Naive thymus-derived CD8-positive, alpha-beta T cell (primary cell): Measurements from ENCODE around the gene NFATC2. TPM values are rescaled to one million over a fixed set of nuclear protein-coding genes. Genes with fewer than 3 reads are reported as not detected.
"Not testable (repeated sequence)": the region's sequence is repeated elsewhere in the genome, so short reads cannot be mapped to it uniquely, and the experiment has no call there.

ENCODE experiments used
- ATAC-seq, 2 donors: fragments of 150-1000 bp; cut with Tn5 transposase in 1 of 2; sonication (Bioruptor Pico), chemical (Tn5 transposase) in 1 of 2; 1 replicate in 1 of 2; 2 replicates in 1 of 2; pipeline ENCODE4 v1.10.0; 2021; ENCODE audit warnings: mild to moderate bottlenecking in 2 of 2, moderate library complexity in 2 of 2
- POLR2A ChIA-PET: fragments of 350-600 bp; sonication (Branson Sonifier 250); formaldehyde crosslinking; loops from one replicate; lab custom pipeline; 2021; ENCODE audit warnings: antibody characterized with exemption; lab: Charles Lee
- DNase-seq, 10 donors: peaks; one replicate each; pipeline versions ENCODE4 v3.0.0 to v3.0.0-alpha.2; 2020 to 2022
- H3K27ac Mint-ChIP-seq, 10 donors: one replicate each; pipeline ENCODE4 v1.8.0; 2020 to 2022; ENCODE audit warnings: mild to moderate bottlenecking in 10 of 10, mixed read lengths in 10 of 10, moderate library complexity in 4 of 10, inconsistent platforms in 1 of 10
- H3K27me3 Mint-ChIP-seq, 5 donors: one replicate each; pipeline ENCODE4 v1.8.0; 2021 to 2022; ENCODE audit warnings: mixed read lengths in 5 of 5
- H3K36me3 Mint-ChIP-seq, 3 donors: one replicate each; pipeline ENCODE4 v1.8.0; 2020 to 2022; ENCODE audit warnings: mixed read lengths in 3 of 3, mild to moderate bottlenecking in 2 of 3, inconsistent platforms in 1 of 3
- H3K4me1 Mint-ChIP-seq, 4 donors: one replicate each; pipeline ENCODE4 v1.8.0; 2021 to 2022; ENCODE audit warnings: mixed read lengths in 4 of 4
- H3K4me3 Mint-ChIP-seq, 10 donors: one replicate each; pipeline ENCODE4 v1.8.0; 2020 to 2022; ENCODE audit warnings: mild to moderate bottlenecking in 10 of 10, mixed read lengths in 10 of 10, moderate library complexity in 6 of 10, inconsistent platforms in 1 of 10
- H3K9me3 Mint-ChIP-seq, 9 donors: one replicate each; pipeline ENCODE4 v1.8.0; 2020 to 2022; ENCODE audit warnings: mixed read lengths in 9 of 9, mild to moderate bottlenecking in 3 of 9, inconsistent platforms in 1 of 9, moderate library complexity in 1 of 9
- polyA plus RNA-seq, 3 donors: library from polyadenylated mRNA; unstranded; fragments of 300-500 nt; fragmentation: Illumina TruSeq; gene quantifications; one replicate each; pipeline ENCODE4 v1.2.3, GENCODE V29; 2021
- total RNA-seq, 8 experiments: library from RNA in 2 of 8; stranded (reverse) in 2 of 8; gene quantifications; one replicate each; pipeline ENCODE4 v1.2.3 and lab custom pipeline; 2021 to 2026

The NFATC2 gene
- total and polyA plus RNA-seq, 5 experiments from 2014 or later, result 14.5 to 36.3 (median 23.8) TPM

- H3K27me3 Mint-ChIP-seq, result no peaks in the 10 kb centered on the region
- H3K4me3 Mint-ChIP-seq, result no peak overlapping the region
- H3K4me1 Mint-ChIP-seq, result no peaks in the 10 kb centered on the region
- H3K36me3 Mint-ChIP-seq, result no peaks in the 10 kb centered on the region
- no peak for DNase-seq
- POLR2A ChIA-PET, result no interaction called here
- no peak for ATAC-seq
- H3K27ac Mint-ChIP-seq, result no peak overlapping the region
- H3K9me3 Mint-ChIP-seq, result no peaks in the 10 kb centered on the region
These were observed 35.1 kb upstream of the NFATC2 start for GRCh38 chr20:51577432-51578144.

DNA sequence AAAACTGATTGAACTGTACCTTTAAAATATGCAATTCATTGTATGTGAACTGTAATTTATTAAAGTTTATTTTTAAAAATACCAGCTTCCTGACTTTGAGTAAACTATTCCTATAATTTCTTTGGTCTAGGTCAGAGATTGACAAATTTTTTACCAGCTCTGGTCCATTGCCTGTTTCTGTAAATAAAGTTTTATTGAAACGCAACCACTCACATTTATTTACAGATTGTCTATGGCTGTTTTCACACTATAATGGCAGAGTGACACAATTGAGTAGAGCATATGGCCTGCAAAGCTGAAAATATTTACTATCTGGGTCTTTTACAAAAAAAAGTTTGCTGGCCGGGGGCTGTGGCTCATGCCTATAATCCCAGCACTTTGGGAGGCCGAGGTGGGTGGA is 33.0 kb upstream of the NFATC2 start:
- DNase-seq, result no peak
- Mint-ChIP-seq H3K36me3 (no peaks in the 10 kb centered on the region), H3K4me3 (no peak overlapping the region), H3K9me3 (no peaks in the 10 kb centered on the region), H3K4me1 (no peaks in the 10 kb centered on the region), H3K27me3 (peaks cover 0 to 3% (median 0%) of the 10 kb centered on the region in 5 donors), H3K27ac (no peak overlapping the region)
- POLR2A ChIA-PET, result no interaction called here
- no peak for ATAC-seq

- peaks cover 0 to 4% (median 0%) of the 10 kb centered on the region in 9 donors for H3K9me3 Mint-ChIP-seq
- POLR2A ChIA-PET, result no interaction called here
- no peak for ATAC-seq
- H3K27ac Mint-ChIP-seq, result peak overlapping the region in 1 of 10 donors; percentile 47
- DNase-seq, result no peak
- H3K27me3 Mint-ChIP-seq, result peaks cover 0 to 3% (median 0%) of the 10 kb centered on the region in 5 donors
- no peaks in the 10 kb centered on the region for H3K4me1 Mint-ChIP-seq
- no peak overlapping the region for H3K4me3 Mint-ChIP-seq
- no peaks in the 10 kb centered on the region for H3K36me3 Mint-ChIP-seq
These were observed 31.9 kb upstream of the NFATC2 start for GRCh38 chr20:51574248-51575033.

DNA sequence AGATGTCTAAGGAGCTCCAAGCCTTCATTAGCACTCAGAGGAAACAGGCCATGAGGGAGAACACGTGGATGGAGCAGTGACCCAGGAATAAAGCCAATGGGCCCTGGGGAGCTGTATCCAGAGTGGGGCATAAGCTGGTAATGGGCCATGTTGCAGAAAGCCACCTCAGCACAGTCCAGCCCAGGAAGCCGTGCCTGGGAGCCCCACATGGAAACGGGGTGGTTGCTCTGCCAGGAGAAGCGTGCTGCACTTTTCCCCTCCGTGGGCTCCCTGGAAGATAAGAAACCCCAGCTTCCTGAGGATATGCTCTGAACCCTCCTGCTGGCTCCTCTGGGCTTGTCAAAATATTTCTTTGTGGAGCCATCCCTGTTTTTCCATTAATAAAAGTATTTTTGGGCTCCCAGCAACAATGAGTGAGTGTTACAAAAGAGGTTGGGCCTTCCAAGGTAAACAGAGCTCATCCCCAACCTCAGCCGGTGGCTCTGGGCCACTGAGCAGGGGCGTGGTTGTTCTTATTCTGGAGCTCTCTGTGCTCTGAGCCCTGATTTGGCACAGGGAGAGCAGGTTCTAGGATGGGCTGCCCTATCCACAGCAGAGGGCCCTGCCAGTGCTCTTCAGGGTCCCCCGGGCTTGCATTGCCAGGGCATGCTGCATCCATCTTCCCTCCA is 31.2 kb upstream of the NFATC2 start:
- Mint-ChIP-seq H3K36me3 (peaks cover 0 to 1% (median 0%) of the 10 kb centered on the region in 3 donors), H3K27ac (peak overlapping the region in 1 of 10 donors; percentile 47)
- POLR2A ChIA-PET, result no interaction called here

GRCh38 chr20:51571460-51571794 is 28.9 kb upstream of the NFATC2 start:
- peaks cover 0 to 1% (median 0%) of the 10 kb centered on the region in 4 donors for H3K4me1 Mint-ChIP-seq
- ATAC-seq, result no peak
- no peak for DNase-seq
- peaks cover 0 to 10% (median 3%) of the 10 kb centered on the region in 5 donors for H3K27me3 Mint-ChIP-seq
- H3K27ac Mint-ChIP-seq, result no peak overlapping the region
- H3K4me3 Mint-ChIP-seq, result no peak overlapping the region
- peaks cover 0 to 6% (median 4%) of the 10 kb centered on the region in 3 donors for H3K36me3 Mint-ChIP-seq
- POLR2A ChIA-PET, result no interaction called here
- H3K9me3 Mint-ChIP-seq, result peaks cover 0 to 11% (median 3%) of the 10 kb centered on the region in 9 donors

More for the DNA sequence above, 31.2 kb upstream of the NFATC2 start:
- Mint-ChIP-seq H3K9me3 (peaks cover 0 to 4% (median 0%) of the 10 kb centered on the region in 9 donors), H3K4me3 (no peak overlapping the region), H3K4me1 (no peaks in the 10 kb centered on the region), H3K27me3 (peaks cover 0 to 3% (median 0%) of the 10 kb centered on the region in 5 donors)
- DNase-seq (no peak), ATAC-seq (no peak)

GRCh38 chr20:51570739-51571459 is 28.4 kb upstream of the NFATC2 start:
- Mint-ChIP-seq H3K9me3 (peaks cover 0 to 11% (median 3%) of the 10 kb centered on the region in 9 donors), H3K4me3 (no peak overlapping the region), H3K4me1 (peaks cover 0 to 1% (median under 1%) of the 10 kb centered on the region in 4 donors), H3K36me3 (peaks cover 0 to 6% (median 4%) of the 10 kb centered on the region in 3 donors), H3K27me3 (peaks cover 0 to 10% (median 3%) of the 10 kb centered on the region in 5 donors), H3K27ac (no peak overlapping the region)
- DNase-seq, result no peak
- POLR2A ChIA-PET, result no interaction called here
- no peak for ATAC-seq

DNA sequence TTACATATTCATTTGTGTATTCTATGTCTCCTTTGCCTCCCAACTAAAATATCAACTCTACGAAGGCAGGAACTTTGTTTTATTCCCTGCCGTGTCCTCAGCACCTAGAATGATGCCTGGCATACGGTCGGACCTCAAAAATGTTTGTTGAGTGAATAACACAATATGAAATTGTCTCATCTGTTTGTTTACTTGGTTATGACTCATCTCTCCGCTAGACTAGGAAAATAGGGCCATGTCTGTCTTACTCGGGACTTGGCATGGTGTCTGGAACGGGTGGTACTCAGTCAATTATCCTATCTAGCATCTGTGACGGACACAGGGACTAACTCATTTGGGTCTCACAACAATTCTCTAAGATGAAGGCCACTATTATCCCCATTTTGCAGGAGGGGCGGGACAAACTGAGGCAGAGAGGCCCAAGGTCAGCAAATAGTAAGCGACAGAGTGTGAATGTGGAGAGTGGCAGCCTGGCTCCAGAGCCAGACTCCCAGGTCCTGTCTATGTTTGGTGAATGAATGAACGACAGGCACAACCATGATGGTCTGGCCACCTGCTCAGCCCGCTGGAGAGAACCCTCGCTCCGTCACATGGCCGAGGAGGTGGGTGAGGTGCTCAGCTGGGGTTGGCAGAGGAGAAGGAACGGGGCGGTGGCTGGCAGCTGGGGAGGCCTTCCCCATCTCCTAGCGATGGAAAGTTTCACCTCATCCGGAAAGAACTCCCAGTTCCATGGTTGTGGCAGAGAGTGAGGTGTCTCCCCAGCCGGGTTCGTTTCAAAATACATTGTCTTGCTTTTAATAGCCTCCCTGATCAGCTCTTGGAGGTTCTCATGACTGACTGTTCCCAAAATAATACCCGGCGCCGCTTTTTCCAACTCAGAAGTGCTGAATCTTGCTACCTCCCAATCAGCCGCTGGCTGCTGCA is 27.6 kb upstream of the NFATC2 start:
- peaks cover 0 to 13% (median 3%) of the 10 kb centered on the region in 5 donors for H3K27me3 Mint-ChIP-seq
- POLR2A ChIA-PET, result no interaction called here
- no peak for DNase-seq
- ATAC-seq, result no peak
- peaks cover 0 to 6% (median 4%) of the 10 kb centered on the region in 3 donors for H3K36me3 Mint-ChIP-seq
- peaks cover 0 to 11% (median 3%) of the 10 kb centered on the region in 9 donors for H3K9me3 Mint-ChIP-seq
- H3K4me1 Mint-ChIP-seq, result peaks cover 0 to 1% (median under 1%) of the 10 kb centered on the region in 4 donors
- no peak overlapping the region for H3K27ac Mint-ChIP-seq
- no peak overlapping the region for H3K4me3 Mint-ChIP-seq

- ATAC-seq, H3K4me3 Mint-ChIP-seq, DNase-seq, H3K36me3 Mint-ChIP-seq, H3K4me1 Mint-ChIP-seq, POLR2A ChIA-PET, H3K27ac Mint-ChIP-seq: not testable (repeated sequence)
- Mint-ChIP-seq H3K27me3 (peaks cover 4 to 17% (median 7%) of the 10 kb centered on the region in 5 donors), H3K9me3 (peaks cover 0 to 11% (median 3%) of the 10 kb centered on the region in 9 donors)
These were observed 26.0 kb upstream of the NFATC2 start for GRCh38 chr20:51568533-51568932.

DNA sequence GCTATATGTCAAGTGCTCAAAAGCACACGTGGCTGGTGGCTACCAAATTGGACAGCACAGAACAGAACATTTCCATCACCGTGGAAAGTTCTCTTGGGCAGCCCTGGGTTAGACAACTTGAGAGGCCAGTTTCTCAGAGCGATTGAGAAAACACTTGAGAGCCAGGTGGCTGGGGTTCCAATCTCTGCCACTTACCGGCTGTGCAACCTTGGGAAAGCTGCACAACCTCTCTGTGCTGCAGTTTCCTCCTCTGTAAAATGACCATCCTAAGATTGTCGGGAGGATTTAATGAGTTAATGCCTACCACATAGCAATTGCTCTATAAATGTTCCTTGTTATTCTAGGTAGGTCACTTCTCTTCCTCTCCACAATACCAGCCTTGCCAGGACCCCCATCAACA is 25.1 kb upstream of the NFATC2 start:
- POLR2A ChIA-PET, result no interaction called here

DNA sequence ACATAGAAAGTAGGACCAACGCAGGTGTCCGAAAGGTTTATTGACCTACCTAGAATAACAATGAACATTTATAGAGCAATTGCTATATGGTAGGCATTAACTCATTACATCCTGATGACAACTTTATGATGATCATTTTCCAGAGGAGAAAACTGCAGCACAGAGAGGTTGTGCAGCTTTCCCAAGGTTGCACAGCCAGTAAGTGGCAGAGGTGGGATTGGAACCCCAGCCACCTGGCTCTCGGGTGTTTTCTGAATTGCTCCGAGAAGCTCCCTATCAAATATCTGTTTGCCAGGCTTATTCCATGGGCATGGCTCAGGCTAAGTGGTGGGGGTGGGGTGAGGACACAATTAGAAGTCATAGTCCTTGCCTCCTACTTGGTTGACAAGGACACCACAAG is 24.1 kb upstream of the NFATC2 start:
- Mint-ChIP-seq H3K4me1 (peaks cover 4 to 16% (median 8%) of the 10 kb centered on the region in 4 donors), H3K27ac (no peak overlapping the region), H3K9me3 (peaks cover 0 to 11% (median 3%) of the 10 kb centered on the region in 9 donors), H3K36me3 (peaks cover 0 to 6% (median 4%) of the 10 kb centered on the region in 3 donors), H3K4me3 (no peak overlapping the region), H3K27me3 (peaks cover 8 to 24% (median 19%) of the 10 kb centered on the region in 5 donors)
- no peak for DNase-seq
- POLR2A ChIA-PET, result no interaction called here
- ATAC-seq, result no peak

More for the DNA sequence above, 25.1 kb upstream of the NFATC2 start:
- no peak overlapping the region for H3K27ac Mint-ChIP-seq
- no peak for DNase-seq
- H3K4me1 Mint-ChIP-seq, result peaks cover 0 to 12% (median 4%) of the 10 kb centered on the region in 4 donors
- H3K36me3 Mint-ChIP-seq, result peaks cover 0 to 6% (median 4%) of the 10 kb centered on the region in 3 donors
- H3K9me3 Mint-ChIP-seq, result peaks cover 0 to 11% (median 3%) of the 10 kb centered on the region in 9 donors
- no peak overlapping the region for H3K4me3 Mint-ChIP-seq
- ATAC-seq, result no peak
- H3K27me3 Mint-ChIP-seq, result peaks cover 5 to 21% (median 14%) of the 10 kb centered on the region in 5 donors
